ENCODE measurements around the gene MTUS2.

GRCh38 chr13:29484796-29485195 is 664.7 kb downstream of the MTUS2 start:
- TF ChIP-seq CTCF (IDR thresholded peaks at IDR 0.05; ENCODE audit: poor library complexity, severe bottlenecking) (no peak), TAF1 (IDR thresholded peaks at IDR 0.05; ENCODE audit: low read depth) (no peak), POLR2AphosphoS5 (IDR thresholded peaks at IDR 0.05) (no peak), EZH2 (IDR thresholded peaks at IDR 0.05; ENCODE audit: borderline replicate concordance, insufficient read depth, low read length, poor library complexity, severe bottlenecking) (no peak)

Data from neural cell (in vitro differentiated cells).